GM12873 (cell line): Measurements from ENCODE around the gene ARMC8.

Source experiments
- CTCF ChIP-seq: IDR thresholded peaks from 2 replicates; pipeline ENCODE4 v1.5.1; 2012; ENCODE audit warnings: low read depth, mild to moderate bottlenecking, moderate library complexity, low read length, control low read depth; ENCODE audit not compliant: insufficient read depth; ENCODE audit errors: missing control alignments

Gene ARMC8

DNA sequence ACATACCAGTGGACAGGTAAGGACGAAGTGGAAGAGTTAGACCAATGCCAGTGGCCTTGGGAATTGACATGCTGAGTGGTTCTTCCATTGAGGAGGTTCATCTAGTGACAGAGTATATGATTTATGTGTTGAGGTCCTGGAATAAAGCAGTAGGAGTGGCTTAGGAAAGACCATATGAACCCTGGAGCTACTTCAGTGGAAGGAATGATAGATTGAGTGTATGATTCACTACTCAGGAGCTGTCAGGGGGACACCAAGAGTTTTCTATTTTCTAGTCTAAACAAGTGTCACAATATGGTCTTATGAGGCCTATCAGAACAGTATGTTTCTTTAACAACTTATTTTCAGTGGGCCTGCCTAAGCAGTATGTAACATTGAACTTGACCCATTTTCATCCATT, 78.6 kb downstream of the ARMC8 start:
- no peak for TF ChIP-seq CTCF

DNA sequence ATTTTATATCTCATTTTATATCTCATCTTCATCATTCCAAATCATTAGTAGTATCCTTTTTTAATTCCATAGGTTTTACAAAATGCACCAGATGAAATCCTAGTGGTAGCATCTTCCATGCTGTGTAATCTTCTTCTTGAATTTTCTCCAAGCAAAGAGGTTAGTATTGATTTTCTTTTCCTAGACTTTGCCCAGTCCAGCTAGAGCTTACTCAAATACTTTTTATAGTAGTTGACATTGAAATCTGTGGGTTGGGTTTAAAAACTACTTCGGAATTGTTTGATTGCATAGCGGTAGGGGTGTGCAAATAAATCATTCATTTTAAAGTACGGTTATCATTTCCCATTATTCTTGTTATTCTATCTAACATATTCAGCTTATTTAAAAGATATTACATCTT, 80.0 kb downstream of the ARMC8 start:
- TF ChIP-seq CTCF, result no peak

GRCh38 chr3:138270245-138270644, 83.1 kb downstream of the ARMC8 start:
- no peak for TF ChIP-seq CTCF

DNA sequence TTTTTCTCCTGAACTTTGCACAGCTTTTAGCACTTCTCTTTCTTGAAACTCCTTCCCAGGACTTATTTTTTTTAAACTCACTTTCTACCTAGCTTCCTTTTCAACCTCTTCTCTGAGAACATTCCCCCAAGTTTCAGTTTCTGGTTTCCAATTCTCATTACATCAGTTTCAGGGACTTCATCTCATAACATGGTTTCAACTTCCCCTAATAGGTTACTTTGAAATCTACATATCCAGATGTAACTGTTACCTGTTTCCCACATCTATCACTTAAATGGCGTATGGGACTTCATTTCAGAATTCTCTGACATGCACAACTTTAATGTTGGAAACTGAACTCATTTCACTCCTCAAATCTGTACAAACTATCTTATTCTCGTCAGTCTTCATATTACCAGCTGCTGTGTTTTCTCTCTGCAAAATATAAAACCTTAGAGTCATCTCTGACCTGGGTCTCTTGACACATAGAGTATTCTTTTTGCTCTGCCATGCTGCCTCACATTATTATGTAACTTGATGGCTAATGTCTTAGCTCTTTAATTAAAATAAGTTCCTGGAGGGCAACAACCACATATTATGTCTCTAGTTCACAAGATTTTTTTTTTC, 84.2 kb downstream of the ARMC8 start:
- no peak for TF ChIP-seq CTCF

GRCh38 chr3:138281561-138281960, 94.5 kb downstream of the ARMC8 start:
- no peak for TF ChIP-seq CTCF

- TF ChIP-seq CTCF, result no peak
Observed at GRCh38 chr3:138282836-138283235, 95.7 kb downstream of the ARMC8 start.

GRCh38 chr3:138284079-138284478, 97.0 kb downstream of the ARMC8 start:
- TF ChIP-seq CTCF, result no peak
